ENCODE measurements around the gene GRIN3A. TPM values are rescaled to one million over a fixed set of nuclear protein-coding genes. Genes with fewer than 3 reads are reported as not detected.

The GRIN3A gene
- polyA plus RNA-seq, 3 donors: 0.01 to 0.02 TPM; not detected in 1

DNA sequence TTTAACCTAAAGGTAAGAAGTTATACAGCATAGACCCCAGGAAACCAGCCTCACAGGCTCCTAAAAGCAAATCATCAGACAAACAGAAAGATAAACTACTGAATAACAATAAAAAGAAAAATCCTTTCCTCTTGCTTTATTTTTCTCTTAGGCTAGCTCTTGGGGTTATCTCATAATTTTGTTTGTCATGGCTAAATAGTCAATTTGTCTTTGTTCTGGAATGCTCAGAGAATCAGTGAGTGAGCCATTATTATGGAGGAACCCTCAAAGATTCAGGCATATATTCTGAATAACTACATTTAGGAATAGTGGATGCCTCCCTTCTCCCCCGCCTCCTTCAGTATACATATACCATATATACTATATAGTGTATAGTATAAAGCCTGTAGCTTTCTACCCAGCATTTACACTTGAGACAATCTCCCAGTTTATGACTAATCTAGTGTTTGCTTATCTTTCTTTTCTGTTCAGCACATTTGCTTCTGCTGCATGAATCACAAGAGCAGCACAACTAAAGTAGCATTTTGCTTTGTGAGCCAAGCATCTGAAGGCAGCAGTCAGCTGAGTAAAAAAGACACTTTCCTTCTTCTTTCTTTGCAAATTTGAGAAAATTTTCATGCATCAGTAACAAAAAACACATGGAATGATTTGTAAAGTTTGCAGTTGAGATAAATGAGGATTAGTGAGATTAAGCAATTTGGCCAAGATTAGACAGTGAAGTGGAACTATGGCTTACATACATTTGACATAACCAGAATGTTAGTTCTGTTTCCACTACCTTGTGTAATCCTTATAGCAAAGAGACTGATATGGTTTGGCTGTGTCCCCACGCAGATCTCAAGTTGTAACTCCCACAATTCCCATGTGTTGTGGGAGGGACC lies 98.4 kb downstream of the GRIN3A start:
- WGBS, 3 donors: 65 to 68% (median 67%) methylated on average over 2 of the region's 2 CpGs
- H3K27ac ChIP-seq (ENCODE audit: low read depth, low read length): no peak overlapping the region

DNA sequence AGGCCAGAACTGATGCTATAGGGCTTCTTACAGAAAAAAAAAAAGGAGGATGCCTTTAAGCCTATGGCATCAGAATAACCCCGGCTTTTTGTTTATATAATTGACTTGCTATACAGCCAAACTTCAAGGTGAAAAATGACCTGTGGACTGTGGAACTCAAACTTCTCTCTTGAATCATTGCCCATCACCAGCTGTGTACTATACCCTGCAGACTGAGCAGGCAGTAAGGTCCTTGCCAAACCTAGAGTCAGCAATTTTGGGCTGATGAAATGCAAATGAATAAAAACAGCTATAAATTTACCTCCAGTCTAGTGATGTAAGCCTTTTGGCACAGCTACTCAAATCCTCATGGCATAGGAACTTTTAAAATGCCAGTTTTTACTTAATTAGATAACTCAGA lies 99.1 kb downstream of the GRIN3A start:
- no peak overlapping the region for H3K27ac ChIP-seq (ENCODE audit: low read depth, low read length)
- 4 to 44% (median 43%) methylated on average over 1 of the region's 1 CpG for WGBS, 3 donors

DNA sequence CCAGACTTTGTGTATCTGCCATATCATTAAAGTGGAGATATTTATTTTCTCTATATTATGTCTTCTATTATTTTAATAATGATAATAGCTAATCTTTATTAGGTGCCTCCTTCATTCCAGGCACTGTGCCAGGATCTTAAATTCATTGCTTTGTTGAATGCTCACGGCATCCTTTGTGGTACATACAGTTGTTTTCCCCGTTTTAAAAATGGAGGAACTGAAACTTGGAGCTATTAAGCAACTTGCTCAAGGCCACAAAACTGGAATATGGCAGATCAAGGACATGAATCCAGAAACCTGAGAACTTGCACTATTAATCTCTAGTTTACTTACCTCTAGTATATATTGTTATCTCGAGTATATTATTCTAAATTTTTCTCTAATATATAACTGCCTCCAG lies 102.2 kb downstream of the GRIN3A start:
- no peak overlapping the region for H3K27ac ChIP-seq (ENCODE audit: low read depth, low read length)
- WGBS, 3 donors: 55 to 78% (median 66%) methylated on average over 3 of the region's 3 CpGs

DNA sequence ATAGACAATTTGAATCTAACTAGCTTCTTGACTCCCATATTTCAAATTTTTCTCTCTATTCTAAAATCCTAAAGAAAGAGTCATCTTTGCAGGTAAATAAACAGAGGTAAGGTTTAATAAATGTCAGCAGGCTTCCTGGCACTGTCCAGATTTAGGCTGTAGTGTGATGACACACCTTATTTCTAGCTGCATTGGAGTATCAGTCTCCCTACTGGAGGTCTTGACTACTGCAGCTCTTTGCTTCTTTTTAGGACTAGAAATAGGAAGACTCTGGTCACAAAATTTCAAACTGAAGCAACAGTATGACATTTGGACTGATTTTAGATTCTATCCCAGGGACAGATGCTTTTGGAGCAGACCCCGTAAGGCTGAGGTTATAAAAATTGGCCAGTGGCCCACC lies 103.0 kb downstream of the GRIN3A start:
- WGBS, 3 donors: 88 to 100% (median 91%) methylated on average over 1 of the region's 1 CpG
- H3K27ac ChIP-seq (ENCODE audit: low read depth, low read length): no peak overlapping the region

DNA sequence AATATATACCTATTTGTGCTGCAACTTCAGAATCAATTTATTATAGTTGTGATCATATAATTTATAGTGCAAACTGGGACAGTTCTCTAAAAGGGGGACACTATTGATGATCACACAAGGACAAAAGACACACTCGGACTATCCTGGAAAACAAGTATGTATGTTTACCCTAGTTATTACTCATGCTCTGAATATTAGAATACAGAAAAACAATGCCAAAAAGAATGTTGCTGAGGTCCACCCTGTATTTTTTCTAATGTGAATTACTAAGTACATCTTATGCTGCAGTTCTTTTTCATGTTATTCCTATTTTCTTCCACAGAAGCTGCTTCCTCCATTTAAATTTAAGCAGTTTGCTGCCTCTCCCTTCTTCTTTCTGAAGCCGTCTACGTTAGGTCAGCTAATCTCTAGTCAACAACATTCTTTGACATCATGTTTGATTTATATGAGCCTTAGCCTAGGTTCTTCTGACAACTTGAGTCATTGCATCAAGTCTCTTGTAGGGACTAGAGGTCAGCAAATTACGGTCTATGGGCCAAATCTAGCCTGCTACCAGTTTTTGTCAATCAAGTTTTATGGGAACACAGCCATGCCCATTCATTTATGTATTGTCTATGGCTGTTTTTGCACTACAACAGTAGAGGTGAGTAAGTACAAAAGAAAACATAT lies 103.6 kb downstream of the GRIN3A start:
- H3K27ac ChIP-seq (ENCODE audit: low read depth, low read length): no peak overlapping the region
- WGBS, 3 donors: 64 to 75% (median 67%) methylated on average over 4 of the region's 4 CpGs

DNA sequence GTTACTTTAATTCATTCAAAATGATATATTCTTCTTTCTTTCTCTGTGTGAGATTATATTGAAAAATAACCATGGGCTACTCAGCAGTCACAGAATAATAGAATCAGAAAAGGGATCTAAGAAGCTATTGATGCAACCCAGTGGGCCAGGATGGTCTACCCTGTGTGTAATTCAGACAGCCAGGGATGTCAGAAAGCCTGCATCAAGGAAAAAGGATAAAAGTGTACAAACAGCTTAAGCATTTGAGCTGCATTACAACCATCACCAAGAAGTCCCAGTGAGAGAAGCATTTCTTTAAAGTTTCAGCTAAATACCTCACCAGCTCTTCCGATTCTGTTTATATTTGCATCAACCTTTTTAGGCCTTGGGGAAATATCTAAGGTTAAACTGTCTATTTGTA lies 105.8 kb downstream of the GRIN3A start:
- H3K27ac ChIP-seq (ENCODE audit: low read depth, low read length): no peak overlapping the region
- WGBS, 3 donors: 87 to 94% (median 91%) methylated on average over 1 of the region's 1 CpG

DNA sequence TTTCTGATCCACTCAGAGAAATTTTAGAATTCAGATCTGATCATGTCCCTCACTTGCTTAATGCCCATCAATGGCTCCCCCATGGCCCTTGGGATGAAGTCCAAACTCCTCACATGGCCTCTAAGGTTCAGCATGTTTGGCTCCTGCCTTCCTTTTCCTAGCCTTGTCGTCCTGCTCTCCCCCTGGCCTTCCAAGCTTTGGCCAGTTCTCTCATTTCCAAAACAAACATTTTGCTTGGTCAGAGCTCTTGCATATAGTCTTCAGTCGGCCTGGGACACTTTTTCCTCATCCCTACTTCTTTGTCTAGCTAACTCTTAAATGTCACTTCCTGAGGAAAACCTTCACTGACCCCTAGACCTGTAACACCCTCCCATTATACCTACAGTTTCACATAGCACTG lies 106.6 kb downstream of the GRIN3A start:
- 45 to 63% (median 56%) methylated on average over 2 of the region's 2 CpGs for WGBS, 3 donors

DNA sequence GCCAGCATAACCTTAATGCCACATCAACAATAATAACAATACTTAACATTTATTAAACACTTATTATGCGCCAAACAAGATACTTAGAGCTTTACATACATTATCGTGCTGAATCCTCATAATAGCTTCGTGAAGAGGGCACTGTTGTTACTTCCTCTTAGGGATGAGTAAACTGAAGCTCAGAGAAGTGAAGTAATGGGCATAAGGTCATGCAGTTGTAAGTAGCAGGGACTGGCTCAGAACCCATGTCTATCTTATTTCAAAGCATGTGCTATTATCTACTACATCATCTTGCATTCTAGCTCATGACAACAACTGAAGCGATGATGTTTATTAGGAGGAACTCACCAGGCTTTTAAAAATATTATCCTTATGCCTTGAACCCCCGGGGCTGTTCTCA lies 108.8 kb downstream of the GRIN3A start:
- 66 to 80% (median 80%) methylated on average over 5 of the region's 5 CpGs for WGBS, 3 donors
- H3K27ac ChIP-seq (ENCODE audit: low read depth, low read length): no peak overlapping the region

More for the DNA sequence above, 106.6 kb downstream of the GRIN3A start:
- no peak overlapping the region for H3K27ac ChIP-seq (ENCODE audit: low read depth, low read length)

DNA sequence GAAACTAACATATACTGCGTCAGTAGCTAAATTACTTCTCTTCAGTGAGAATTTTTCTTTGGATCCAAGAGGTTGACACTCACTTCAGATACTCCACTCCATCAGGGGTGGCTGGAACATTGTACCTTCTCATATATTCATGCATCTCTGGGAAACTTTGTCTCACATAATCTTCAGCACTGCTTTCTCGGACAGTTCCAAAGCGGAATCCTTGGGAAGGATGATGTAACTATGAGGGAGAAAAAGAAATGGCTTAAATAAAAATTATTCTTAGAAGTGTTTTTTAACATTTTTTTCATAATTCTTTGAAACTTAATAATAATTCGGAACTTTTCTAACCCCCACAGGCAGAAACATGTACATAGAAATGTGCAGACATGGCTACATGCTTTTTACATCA lies 110.3 kb downstream of the GRIN3A start:
- H3K27ac ChIP-seq (ENCODE audit: low read depth, low read length): no peak overlapping the region
- WGBS, 3 donors: 65 to 74% (median 72%) methylated on average over 4 of the region's 4 CpGs

DNA sequence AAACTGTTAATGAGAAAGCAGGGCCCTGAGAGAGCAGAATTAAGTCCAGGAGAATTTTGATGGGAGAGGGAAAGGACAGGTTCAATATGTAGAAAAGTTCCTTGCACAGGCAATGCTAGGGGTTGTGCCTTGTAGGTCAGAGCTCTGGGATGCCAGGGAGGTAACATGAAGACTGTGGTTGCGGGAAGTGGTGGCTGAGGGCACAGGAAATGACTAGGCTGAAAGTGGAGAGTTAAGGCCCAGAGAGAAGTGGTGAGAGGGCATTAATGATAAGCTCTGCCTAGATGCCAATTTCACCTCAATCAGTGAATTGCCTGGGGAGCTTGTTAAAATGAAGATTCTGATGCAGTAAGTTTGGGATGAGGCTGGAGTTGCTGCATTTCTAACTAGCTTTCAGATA lies 112.2 kb downstream of the GRIN3A start:
- WGBS, 3 donors: 52 to 84% (median 63%) methylated on average over 1 of the region's 1 CpG
- no peak overlapping the region for H3K27ac ChIP-seq (ENCODE audit: low read depth, low read length)

DNA sequence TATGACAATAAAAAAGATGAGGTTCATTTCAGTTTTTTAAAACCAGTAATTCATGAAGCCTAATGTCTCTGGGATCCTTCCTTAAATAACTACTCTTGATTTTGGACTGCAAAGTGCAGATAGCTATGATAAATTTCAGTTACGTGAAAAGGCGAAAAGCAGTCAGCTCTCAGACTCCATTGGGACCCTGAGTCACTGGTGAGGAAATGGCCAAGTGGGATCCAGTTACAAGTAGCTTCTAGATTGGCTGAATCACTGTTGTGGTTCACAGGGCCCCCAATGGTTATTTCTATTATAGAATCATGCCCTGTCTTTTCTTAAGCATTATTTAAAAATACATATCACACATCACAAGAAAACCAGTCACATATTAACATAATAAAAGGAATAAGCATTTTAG lies 112.6 kb downstream of the GRIN3A start:
- no peak overlapping the region for H3K27ac ChIP-seq (ENCODE audit: low read depth, low read length)

DNA sequence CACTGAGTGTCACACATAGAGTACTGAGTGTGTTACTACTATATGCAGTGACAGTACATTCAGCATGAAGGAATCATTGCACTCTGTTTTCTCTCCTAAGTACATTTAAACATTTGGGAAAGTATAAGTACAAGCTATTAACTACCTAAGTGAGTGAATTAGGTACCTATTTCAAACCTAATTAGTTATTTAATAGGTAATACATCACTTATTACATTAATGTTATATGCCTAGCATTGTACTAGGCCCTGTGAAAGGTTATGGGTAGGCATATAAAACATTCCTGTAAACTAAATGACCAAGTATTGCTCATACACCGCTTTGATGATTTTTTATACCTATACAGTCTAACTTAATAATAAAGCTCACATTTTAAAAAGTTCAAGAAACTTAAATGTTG lies 118.0 kb downstream of the GRIN3A start:
- 90 to 98% (median 94%) methylated on average over 1 of the region's 1 CpG for WGBS, 3 donors
- no peak overlapping the region for H3K27ac ChIP-seq (ENCODE audit: low read depth, low read length)

More for the DNA sequence above, 112.6 kb downstream of the GRIN3A start:
- 59 to 89% (median 62%) methylated on average over 2 of the region's 2 CpGs for WGBS, 3 donors

DNA sequence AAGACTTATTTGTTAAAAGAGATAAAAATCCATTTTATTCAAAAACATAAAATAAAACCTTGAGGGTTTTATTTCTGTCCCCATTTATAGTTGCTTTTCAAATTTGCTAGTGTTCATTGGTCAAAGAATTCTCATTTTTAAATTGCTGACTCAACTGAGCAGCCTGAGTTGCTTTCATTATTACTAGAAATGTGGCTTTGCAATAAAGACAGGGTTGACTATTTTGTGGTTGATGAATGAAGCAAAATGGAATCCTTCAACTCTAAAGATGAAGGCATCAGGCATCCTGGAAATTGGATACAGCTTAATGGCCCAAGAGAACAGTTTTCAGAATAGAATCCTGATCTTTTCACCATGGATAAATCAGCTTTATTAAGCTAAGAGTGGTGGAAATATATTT lies 119.7 kb downstream of the GRIN3A start:
- no peak overlapping the region for H3K27ac ChIP-seq (ENCODE audit: low read depth, low read length)

DNA sequence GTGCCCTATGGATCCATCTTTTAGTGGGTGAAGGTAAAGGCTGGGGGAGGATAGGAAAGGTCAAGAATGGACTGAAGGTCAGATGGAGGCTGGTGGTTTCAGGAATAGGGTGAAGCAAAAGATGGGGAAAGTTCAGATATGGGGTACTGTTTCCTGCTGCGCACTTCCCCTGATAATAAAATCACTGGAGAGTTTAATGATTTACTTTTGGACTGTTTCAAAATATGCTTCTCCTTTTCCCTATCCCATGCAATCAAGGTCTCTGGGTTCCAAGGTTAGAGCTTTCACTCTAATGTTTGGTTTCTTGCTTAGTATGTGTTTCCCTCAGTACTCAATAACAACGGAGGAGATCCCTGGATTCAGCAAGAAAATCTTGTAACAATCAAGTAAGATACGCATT lies 132.9 kb downstream of the GRIN3A start:
- H3K27ac ChIP-seq (ENCODE audit: low read depth, low read length): no peak overlapping the region
- 48 to 90% (median 89%) methylated on average over 3 of the region's 3 CpGs for WGBS, 3 donors

DNA sequence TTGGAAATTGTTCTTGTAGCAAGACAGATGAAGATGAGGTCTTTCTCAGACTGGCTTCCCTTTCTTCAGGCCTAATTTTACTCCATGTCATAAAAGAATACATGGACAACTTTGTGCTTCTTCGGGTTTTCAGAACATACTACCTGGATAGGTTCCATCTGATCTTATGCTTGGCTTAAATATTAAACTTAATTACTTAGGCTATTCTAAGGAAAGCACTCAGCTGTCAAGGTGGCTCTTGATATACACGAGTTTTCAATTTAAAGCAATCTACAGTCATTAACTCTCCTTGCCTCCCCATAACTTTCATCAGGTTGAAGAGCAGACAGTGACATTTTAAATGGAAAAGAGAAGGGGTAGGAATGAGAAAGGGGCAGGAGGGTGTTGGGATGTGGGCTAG lies 134.2 kb downstream of the GRIN3A start:
- 41 to 79% (median 71%) methylated on average over 2 of the region's 2 CpGs for WGBS, 3 donors
- H3K27ac ChIP-seq (ENCODE audit: low read depth, low read length): no peak overlapping the region

DNA sequence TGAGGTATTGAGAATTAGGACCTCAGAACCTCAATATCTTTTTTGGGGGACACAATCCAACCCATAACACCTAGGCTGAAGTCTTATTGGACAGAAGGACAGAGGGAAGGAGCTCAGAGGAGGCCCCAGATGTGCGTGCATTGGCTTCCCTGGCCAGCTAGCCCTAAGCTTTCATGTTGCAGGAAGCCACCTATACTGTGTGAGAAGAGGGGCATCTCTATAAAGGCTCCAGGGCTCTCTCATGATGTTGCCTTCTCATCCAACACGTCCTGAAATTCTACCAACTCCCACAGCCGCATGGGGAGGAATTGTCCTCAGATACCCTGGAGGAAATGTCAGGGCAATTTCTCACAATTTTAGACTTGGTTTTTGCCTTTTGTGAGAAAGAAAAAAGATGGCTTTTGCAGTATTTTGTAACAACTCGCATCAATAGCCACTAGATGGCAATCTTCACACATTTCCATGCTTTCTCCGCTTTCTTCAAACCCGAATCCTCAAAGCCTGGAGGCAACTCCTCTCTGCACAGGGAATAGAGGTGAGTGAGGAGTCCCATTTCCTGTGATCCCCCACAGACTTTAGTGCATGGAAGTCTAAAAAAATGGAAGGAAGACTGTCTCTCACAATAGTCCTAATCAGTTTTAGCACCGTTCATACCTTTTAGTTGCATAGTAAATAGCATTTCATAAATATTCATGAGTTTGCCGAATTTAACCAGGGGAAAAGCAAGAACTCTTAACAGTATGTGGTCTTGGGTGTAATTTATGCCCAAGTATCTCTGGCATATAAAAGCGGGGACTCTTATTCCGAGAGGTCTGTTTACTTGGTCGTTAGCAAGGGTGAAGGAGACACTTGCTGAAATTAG lies 136.3 kb downstream of the GRIN3A start:
- H3K27ac ChIP-seq (ENCODE audit: low read depth, low read length): no peak overlapping the region
- WGBS, 3 donors: 18 to 27% (median 23%) methylated on average over 11 of the region's 11 CpGs

DNA sequence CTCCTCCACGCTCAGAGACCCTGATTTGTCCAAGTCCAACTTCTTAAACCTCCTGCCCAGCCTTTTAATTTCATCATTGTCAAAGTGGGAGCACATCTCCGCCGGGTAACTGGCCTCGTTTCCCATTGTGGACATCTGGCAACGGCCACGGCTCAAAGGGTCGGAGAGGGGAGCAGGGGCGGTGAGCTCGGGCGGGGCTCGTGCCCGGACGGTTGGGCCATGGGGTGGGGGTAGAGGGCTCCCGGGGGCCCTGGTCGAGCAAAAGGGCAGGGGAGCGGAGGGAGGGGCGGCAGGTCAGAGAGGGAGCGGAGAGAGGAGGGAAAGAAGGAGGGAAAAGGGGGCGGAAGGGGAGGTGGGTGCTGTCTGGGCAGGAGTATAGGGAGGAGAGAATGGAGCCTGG lies 143.7 kb downstream of the GRIN3A start, which contains the start of gene PPP3R2:
PPP3R2 (minus strand) TSS at position 174 of the 400 bp plus-strand sequence; CDS start at position 126, 48 bp downstream.
- 89 to 93% (median 92%) methylated on average over 19 of the region's 19 CpGs for WGBS, 3 donors
- H3K27ac ChIP-seq (ENCODE audit: low read depth, low read length): no peak within 1 kb of the TSS

DNA sequence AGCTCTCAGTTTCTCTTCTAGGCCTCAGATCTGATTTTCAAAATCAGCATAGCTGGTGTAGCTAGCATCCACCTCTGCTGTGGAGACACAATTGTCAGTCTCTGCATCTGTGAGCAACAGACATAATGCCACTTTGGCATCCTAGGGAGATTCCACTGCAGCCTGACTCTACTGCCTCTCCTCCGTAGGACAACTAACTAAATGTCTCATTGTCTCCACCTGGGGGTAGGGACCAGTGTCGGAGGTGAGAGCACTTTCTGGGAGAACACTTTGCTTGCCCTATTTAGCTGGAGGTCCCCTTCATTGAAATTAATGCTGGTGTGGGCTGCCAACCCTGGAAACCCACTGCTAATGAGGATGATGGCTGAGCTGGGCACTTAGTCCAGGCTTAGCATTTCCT lies 145.1 kb downstream of the GRIN3A start:
- no peak overlapping the region for H3K27ac ChIP-seq (ENCODE audit: low read depth, low read length)
- WGBS, 3 donors: 58 to 89% (median 87%) methylated on average over 2 of the region's 2 CpGs

DNA sequence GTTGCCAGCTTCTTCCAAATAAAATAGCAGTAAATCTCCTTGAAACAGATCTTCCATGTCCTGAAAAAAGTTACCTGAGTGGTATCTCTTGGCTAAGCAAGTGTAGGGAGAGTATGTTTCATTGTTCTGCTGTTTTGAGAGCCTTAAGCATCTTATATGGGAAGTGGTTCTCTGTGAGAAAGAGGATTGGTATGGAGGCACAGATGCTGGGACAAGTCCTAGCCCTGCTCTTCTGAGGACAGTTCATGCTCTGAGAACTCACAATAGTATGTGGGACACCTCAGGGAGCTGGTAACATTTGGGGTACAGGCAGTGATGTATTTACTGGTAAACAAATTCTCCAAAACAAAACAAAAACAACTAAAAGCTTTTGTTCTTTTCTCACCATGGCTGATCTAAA lies 145.7 kb downstream of the GRIN3A start:
- no peak overlapping the region for H3K27ac ChIP-seq (ENCODE audit: low read depth, low read length)

All from adipose tissue (tissue), 3 donors.